ENCODE data around the gene MYEOV.

DNA sequence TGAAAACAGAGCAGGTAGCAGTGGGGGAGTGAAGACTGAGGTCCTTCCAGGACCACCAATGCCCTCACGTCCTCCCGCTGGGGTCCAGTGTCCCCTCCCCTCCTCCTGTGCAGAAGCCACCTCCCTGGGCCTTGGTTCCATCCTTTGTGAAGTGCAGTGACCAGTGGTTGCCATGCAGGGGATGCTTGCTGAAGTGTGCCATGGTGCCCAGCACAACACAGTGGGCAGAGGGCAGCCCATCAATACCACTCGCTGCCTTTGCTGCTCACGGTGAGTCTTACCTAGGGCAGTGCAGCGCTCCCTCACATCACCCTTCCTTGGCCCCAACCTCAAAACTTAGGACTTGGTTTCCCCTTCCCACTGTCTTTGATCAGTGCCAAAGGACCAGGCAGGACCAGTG is 12.9 kb downstream of the MYEOV start:
- TF ChIP-seq EZH2 (IDR thresholded peaks at IDR 0.05; ENCODE audit: low read depth, unreplicated experiment), result no peak
- TF ChIP-seq, protein P1, sequence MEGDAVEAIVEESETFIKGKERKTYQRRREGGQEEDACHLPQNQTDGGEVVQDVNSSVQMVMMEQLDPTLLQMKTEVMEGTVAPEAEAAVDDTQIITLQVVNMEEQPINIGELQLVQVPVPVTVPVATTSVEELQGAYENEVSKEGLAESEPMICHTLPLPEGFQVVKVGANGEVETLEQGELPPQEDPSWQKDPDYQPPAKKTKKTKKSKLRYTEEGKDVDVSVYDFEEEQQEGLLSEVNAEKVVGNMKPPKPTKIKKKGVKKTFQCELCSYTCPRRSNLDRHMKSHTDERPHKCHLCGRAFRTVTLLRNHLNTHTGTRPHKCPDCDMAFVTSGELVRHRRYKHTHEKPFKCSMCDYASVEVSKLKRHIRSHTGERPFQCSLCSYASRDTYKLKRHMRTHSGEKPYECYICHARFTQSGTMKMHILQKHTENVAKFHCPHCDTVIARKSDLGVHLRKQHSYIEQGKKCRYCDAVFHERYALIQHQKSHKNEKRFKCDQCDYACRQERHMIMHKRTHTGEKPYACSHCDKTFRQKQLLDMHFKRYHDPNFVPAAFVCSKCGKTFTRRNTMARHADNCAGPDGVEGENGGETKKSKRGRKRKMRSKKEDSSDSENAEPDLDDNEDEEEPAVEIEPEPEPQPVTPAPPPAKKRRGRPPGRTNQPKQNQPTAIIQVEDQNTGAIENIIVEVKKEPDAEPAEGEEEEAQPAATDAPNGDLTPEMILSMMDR (conservative IDR thresholded peaks at IDR 0.05; ENCODE audit: low read depth in 2 of 2), result no peak
- no peak for TF ChIP-seq POLR2AphosphoS5 (IDR thresholded peaks at IDR 0.05; ENCODE audit: low read depth)
